Coronary artery (tissue), 2 donors: ENCODE data around the gene FLRT2.

Experiments used
- DNase-seq: peaks from one replicate; pipeline ENCODE4 v3.0.0-alpha.2; 2017; ENCODE audit warnings: low spot score
- H3K27ac ChIP-seq, 2 donors: fragments of 200-600 bp; sonication (generic); one replicate each; pipeline ENCODE4 v1.5.1; 2016 to 2019
- H3K4me3 ChIP-seq: fragments of 200-600 bp; sonication (generic); 2 replicates; pipeline ENCODE4 v1.5.1; 2016; ENCODE audit warnings: mild to moderate bottlenecking, moderate library complexity
- CTCF ChIP-seq: fragments of 200-600 bp; sonication (generic); IDR thresholded peaks from one replicate; pipeline ENCODE4 v1.5.1; 2019; ENCODE audit warnings: antibody characterized with exemption

The FLRT2 gene, protein sequence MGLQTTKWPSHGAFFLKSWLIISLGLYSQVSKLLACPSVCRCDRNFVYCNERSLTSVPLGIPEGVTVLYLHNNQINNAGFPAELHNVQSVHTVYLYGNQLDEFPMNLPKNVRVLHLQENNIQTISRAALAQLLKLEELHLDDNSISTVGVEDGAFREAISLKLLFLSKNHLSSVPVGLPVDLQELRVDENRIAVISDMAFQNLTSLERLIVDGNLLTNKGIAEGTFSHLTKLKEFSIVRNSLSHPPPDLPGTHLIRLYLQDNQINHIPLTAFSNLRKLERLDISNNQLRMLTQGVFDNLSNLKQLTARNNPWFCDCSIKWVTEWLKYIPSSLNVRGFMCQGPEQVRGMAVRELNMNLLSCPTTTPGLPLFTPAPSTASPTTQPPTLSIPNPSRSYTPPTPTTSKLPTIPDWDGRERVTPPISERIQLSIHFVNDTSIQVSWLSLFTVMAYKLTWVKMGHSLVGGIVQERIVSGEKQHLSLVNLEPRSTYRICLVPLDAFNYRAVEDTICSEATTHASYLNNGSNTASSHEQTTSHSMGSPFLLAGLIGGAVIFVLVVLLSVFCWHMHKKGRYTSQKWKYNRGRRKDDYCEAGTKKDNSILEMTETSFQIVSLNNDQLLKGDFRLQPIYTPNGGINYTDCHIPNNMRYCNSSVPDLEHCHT

GRCh38 chr14:85529803-85530574 is at the start of gene FLRT2:
Gene FLRT2, plus strand, starts transcription at chr14:85530144. Its CDS starts 91,371 bp downstream, at chr14:85621515.
- Histone ChIP-seq H3K27ac (peak within 1 kb of the TSS; percentile 22 to 88), H3K4me3 (peak within 1 kb of the TSS; percentile 76)
- TF ChIP-seq CTCF = no peak
- peak; percentile 74 for DNase-seq

GRCh38 chr14:85481471-85481870 is 48.5 kb upstream of the FLRT2 start:
- Histone ChIP-seq H3K4me3 (no peak overlapping the region), H3K27ac (no peak overlapping the region)
- no peak for DNase-seq
- no peak for TF ChIP-seq CTCF

GRCh38 chr14:85482552-85482951 is 47.4 kb upstream of the FLRT2 start:
- DNase-seq = no peak
- H3K4me3 ChIP-seq = no peak overlapping the region
- H3K27ac ChIP-seq = no peak overlapping the region
- no peak for TF ChIP-seq CTCF

DNA sequence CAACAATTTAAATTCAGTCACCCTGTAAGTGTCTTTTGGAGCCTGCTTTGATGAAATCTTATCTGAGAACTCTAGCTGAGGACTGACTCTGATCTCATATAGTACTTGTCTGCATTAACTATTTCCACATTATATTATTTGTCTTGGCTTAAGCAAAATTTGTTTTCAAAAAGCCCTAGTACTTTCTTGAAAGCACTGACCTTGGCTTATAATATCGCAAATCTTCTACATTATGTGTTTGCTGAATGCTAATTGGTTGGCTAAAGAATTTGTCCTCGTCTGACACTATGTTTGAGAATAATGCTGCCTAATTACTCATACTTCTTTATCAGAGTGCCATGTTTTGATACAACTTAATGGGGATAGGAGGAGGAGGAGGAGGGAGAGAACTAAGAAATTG is 46.9 kb upstream of the FLRT2 start:
- DNase-seq = no peak
- H3K4me3 ChIP-seq = no peak overlapping the region
- no peak for TF ChIP-seq CTCF
- H3K27ac ChIP-seq = peak overlapping the region in 1 of 2 donors; percentile 4

DNA sequence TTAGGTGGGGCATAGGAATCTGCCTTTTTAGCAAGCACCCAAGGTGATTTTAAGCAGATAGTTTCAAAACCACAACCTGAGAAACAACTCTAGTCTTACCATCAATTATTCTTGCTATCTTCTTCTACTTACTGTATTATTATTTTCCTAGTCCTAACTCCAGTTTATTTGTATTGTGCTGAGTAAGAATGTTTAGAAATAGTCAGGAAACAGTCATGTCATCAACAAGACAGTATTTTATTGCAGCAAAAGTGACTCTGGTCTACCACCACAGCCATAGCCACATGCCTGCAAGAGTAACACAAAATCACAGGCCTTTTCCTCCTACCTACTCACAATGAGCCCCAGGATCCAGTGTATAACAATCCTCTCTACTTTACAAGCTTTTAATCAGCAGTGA is 46.3 kb upstream of the FLRT2 start:
- DNase-seq = no peak
- no peak for TF ChIP-seq CTCF
- no peak overlapping the region for H3K27ac ChIP-seq
- no peak overlapping the region for H3K4me3 ChIP-seq

GRCh38 chr14:85487215-85487614 is 42.7 kb upstream of the FLRT2 start:
- no peak overlapping the region for H3K4me3 ChIP-seq
- no peak for DNase-seq
- no peak for TF ChIP-seq CTCF
- H3K27ac ChIP-seq = no peak overlapping the region
